H1 (cell line): ENCODE data around the gene C1orf52. TPM values are rescaled to one million over a fixed set of nuclear protein-coding genes. Genes with fewer than 3 reads are reported as not detected.

Experiments
- CTCF ChIA-PET: fragments of 300-600 bp; sonication (Branson Sonifier 250); formaldehyde crosslinking; loops from one replicate; lab custom pipeline; 2021; ENCODE audit not compliant: partially characterized antibody; lab: Charles Lee
- POLR2A ChIA-PET: fragments of 300-600 bp; sonication (Branson Sonifier 250); formaldehyde crosslinking; loops from one replicate; lab custom pipeline; 2021; ENCODE audit warnings: inconsistent platforms; ENCODE audit not compliant: partially characterized antibody; lab: Charles Lee
- DNase-seq, 2 experiments: peaks; one replicate each; pipeline versions ENCODE4 v3.0.0 to v3.0.0-alpha.2; 2010 to 2022; ENCODE audit warnings: low spot score in 2 of 2, low read depth in 1 of 2, mixed read lengths in 1 of 2
- FAIRE-seq: peaks from 2 replicates; lab custom pipeline; 2011; peaks lifted over from hg19 to GRCh38; lab: Jason Lieb, UNC
- H2AFZ ChIP-seq: 2 replicates; pipeline ENCODE4 v1.8.1; 2012; ENCODE audit warnings: low read length, inconsistent platforms
- H2AK5ac ChIP-seq: 2 replicates; pipeline ENCODE4 v1.6.1; 2013; ENCODE audit warnings: low read depth, low read length
- H2BK120ac ChIP-seq: replicated peaks from 2 replicates; pipeline ENCODE3; 2013; ENCODE audit warnings: low read depth, low read length, inconsistent platforms
- H2BK12ac ChIP-seq: 2 replicates; pipeline ENCODE4 v1.6.1; 2013; ENCODE audit warnings: low read depth, low read length
- H2BK15ac ChIP-seq: 2 replicates; pipeline ENCODE4 v1.6.1; 2013; ENCODE audit warnings: low read length
- H2BK20ac ChIP-seq: 2 replicates; pipeline ENCODE4 v1.6.1; 2013; ENCODE audit warnings: low read length
- H2BK5ac ChIP-seq: 2 replicates; pipeline ENCODE4 v1.6.1; 2013; ENCODE audit warnings: low read depth, low read length
- H3K14ac ChIP-seq: 2 replicates; pipeline ENCODE4 v1.6.1; 2013; ENCODE audit warnings: inconsistent platforms; ENCODE audit not compliant: insufficient read length
- H3K18ac ChIP-seq: 2 replicates; pipeline ENCODE4 v1.6.1; 2013; ENCODE audit warnings: low read length; ENCODE audit errors: extremely low read depth
- H3K23ac ChIP-seq: 2 replicates; pipeline ENCODE4 v1.6.1; 2013; ENCODE audit warnings: inconsistent platforms; ENCODE audit not compliant: insufficient read length
- H3K23me2 ChIP-seq: 2 replicates; pipeline ENCODE4 v1.6.1; 2013; ENCODE audit warnings: low read depth, low read length
- H3K27ac ChIP-seq: 2 replicates; pipeline ENCODE4 v1.6.1; 2011; ENCODE audit warnings: low read depth, low read length, inconsistent platforms
- H3K27me3 ChIP-seq, 4 experiments: replicated peaks in 1 of 4; 1 replicate in 1 of 4; 2 replicates in 3 of 4; pipeline versions ENCODE4 v1.6.1 to v1.8.1; 2011 to 2013; ENCODE audit warnings: low read length in 3 of 4, mild to moderate bottlenecking in 3 of 4, inconsistent platforms in 2 of 4, mixed read lengths in 2 of 4, moderate library complexity in 1 of 4; ENCODE audit not compliant: control insufficient read depth in 3 of 4, insufficient read depth in 3 of 4; ENCODE audit errors: extremely low read depth in 1 of 4
- H3K36me3 ChIP-seq, 4 experiments: 2 replicates each; pipeline versions ENCODE4 v1.6.1 to v1.8.1; 2011 to 2013; ENCODE audit warnings: mild to moderate bottlenecking in 4 of 4, low read length in 3 of 4, moderate library complexity in 2 of 4, control low read depth in 1 of 4, inconsistent platforms in 1 of 4; ENCODE audit not compliant: insufficient read depth in 4 of 4, control insufficient read depth in 2 of 4
- H3K4ac ChIP-seq: replicated peaks from 2 replicates; pipeline ENCODE3; 2013; ENCODE audit warnings: low read length, low read depth, mixed read lengths, inconsistent platforms; ENCODE audit not compliant: insufficient read length
- H3K4me1 ChIP-seq, 4 experiments: replicated peaks in 1 of 4; 1 replicate in 1 of 4; 2 replicates in 3 of 4; pipeline versions ENCODE4 v1.6.1 to v1.8.1; 2011 to 2013; ENCODE audit warnings: low read length in 3 of 4, inconsistent platforms in 2 of 4, mixed read lengths in 1 of 4; ENCODE audit not compliant: insufficient read depth in 4 of 4, control insufficient read depth in 3 of 4
- H3K4me2 ChIP-seq, 2 experiments: 2 replicates each; pipeline versions ENCODE4 v1.6.1 to v1.8.1; 2011 to 2013; ENCODE audit warnings: low read depth in 2 of 2, low read length in 2 of 2, control low read depth in 1 of 2, inconsistent platforms in 1 of 2, mild to moderate bottlenecking in 1 of 2; ENCODE audit not compliant: insufficient read depth in 1 of 2
- H3K4me3 ChIP-seq, 4 experiments: fragments of 200-600, 300-600 bp in 1 of 4; sonication (generic), shearing (Covaris generic), sonication (Bioruptor Twin) in 1 of 4; 2 replicates each; pipeline versions ENCODE4 v1.5.1 to v1.8.1; 2011 to 2016; ENCODE audit warnings: low read length in 4 of 4, low read depth in 3 of 4, control low read depth in 2 of 4, inconsistent platforms in 2 of 4, mild to moderate bottlenecking in 2 of 4, mixed read lengths in 1 of 4, moderate library complexity in 1 of 4; ENCODE audit not compliant: insufficient read depth in 2 of 4; ENCODE audit errors: extremely low read depth in 1 of 4
- H3K56ac ChIP-seq: replicated peaks from 2 replicates; pipeline ENCODE3; 2013; ENCODE audit warnings: low read depth, mild to moderate bottlenecking, mixed read lengths, low read length, inconsistent platforms; ENCODE audit not compliant: insufficient read length
- H3K79me1 ChIP-seq: 2 replicates; pipeline ENCODE4 v1.6.1; 2013; ENCODE audit warnings: low read depth, low read length, control low read depth
- H3K79me2 ChIP-seq, 2 experiments: 2 replicates each; pipeline versions ENCODE4 v1.6.1 to v1.8.1; 2012 to 2013; ENCODE audit warnings: low read length in 2 of 2, mild to moderate bottlenecking in 2 of 2, inconsistent platforms in 1 of 2; ENCODE audit not compliant: insufficient read depth in 2 of 2, control insufficient read depth in 1 of 2
- H3K9ac ChIP-seq, 4 experiments: replicated peaks in 1 of 4; 1 replicate in 1 of 4; 2 replicates in 3 of 4; pipeline versions ENCODE4 v1.6.1 to v1.8.1; 2011 to 2013; ENCODE audit warnings: low read depth in 3 of 4, low read length in 3 of 4, control low read depth in 2 of 4, mild to moderate bottlenecking in 2 of 4, moderate library complexity in 2 of 4, inconsistent platforms in 1 of 4; ENCODE audit errors: extremely low read depth in 1 of 4
- H3K9me3 ChIP-seq, 2 experiments: 2 replicates each; pipeline versions ENCODE4 v1.6.1 to v1.8.1; 2012 to 2013; ENCODE audit warnings: mild to moderate bottlenecking in 2 of 2, moderate library complexity in 2 of 2, control low read depth in 1 of 2, inconsistent platforms in 1 of 2, low read depth in 1 of 2, low read length in 1 of 2, mixed read lengths in 1 of 2; ENCODE audit not compliant: insufficient read depth in 2 of 2
- H4K20me1 ChIP-seq, 2 experiments: replicated peaks in 1 of 2; 2 replicates each; pipeline versions ENCODE3 to v1.8.1; 2011 to 2013; ENCODE audit warnings: inconsistent platforms in 2 of 2, low read length in 2 of 2, mild to moderate bottlenecking in 1 of 2; ENCODE audit not compliant: insufficient read depth in 2 of 2, control insufficient read depth in 1 of 2
- H4K5ac ChIP-seq: 2 replicates; pipeline ENCODE4 v1.6.1; 2013; ENCODE audit warnings: low read length, low read depth, mixed read lengths, inconsistent platforms; ENCODE audit not compliant: insufficient read length
- H4K8ac ChIP-seq: 2 replicates; pipeline ENCODE4 v1.8.0; 2013; ENCODE audit warnings: mild to moderate bottlenecking, moderate library complexity, low read length, inconsistent platforms; ENCODE audit not compliant: insufficient read depth; ENCODE audit errors: extremely low read depth
- H4K91ac ChIP-seq: replicated peaks from 2 replicates; pipeline ENCODE3; 2013; ENCODE audit warnings: low read length, mixed read lengths, inconsistent platforms; ENCODE audit not compliant: insufficient read length
- BACH1 ChIP-seq: IDR thresholded peaks from 2 replicates; pipeline ENCODE4 v1.6.1; 2012; ENCODE audit warnings: low read length, improper control_type of control experiment
- CHD1 ChIP-seq: IDR thresholded peaks from 2 replicates; pipeline ENCODE4 v1.6.1; 2012; ENCODE audit warnings: low read depth, low read length, improper control_type of control experiment
- GABPA ChIP-seq: IDR thresholded peaks from 2 replicates; pipeline ENCODE4 v1.6.1; 2011; ENCODE audit warnings: mild to moderate bottlenecking, low read length, moderate library complexity, borderline replicate concordance; ENCODE audit not compliant: insufficient read depth
- POLR2A ChIP-seq, 2 experiments: IDR thresholded peaks; 1 replicate in 1 of 2; 2 replicates in 1 of 2; pipeline ENCODE4 v1.6.1; 2011; ENCODE audit warnings: low read depth in 2 of 2, low read length in 2 of 2, mild to moderate bottlenecking in 2 of 2; ENCODE audit errors: control extremely low read depth in 1 of 2
- SAP30 ChIP-seq: fragments of 300-600 bp; sonication (generic); IDR thresholded peaks from 2 replicates; pipeline ENCODE4 v1.7.1; 2012; ENCODE audit warnings: low read length, moderate library complexity, mild to moderate bottlenecking, inconsistent platforms; ENCODE audit not compliant: insufficient read depth, insufficient replicate concordance
- TAF1 ChIP-seq: IDR thresholded peaks from 2 replicates; pipeline ENCODE4 v1.6.1; 2011; ENCODE audit warnings: mild to moderate bottlenecking, low read depth, low read length
- WGBS, 2 experiments: shearing (Covaris generic) in 1 of 2; methylation state at CpG; one replicate each; pipeline versions ENCODE4 v1.1.6 to v1.1.7; 2013 to 2015; ENCODE audit warnings: low lambda C conversion rate in 2 of 2, mixed read lengths in 2 of 2, inconsistent platforms in 1 of 2, low coverage in 1 of 2, missing lambda C conversion rate in 1 of 2; ENCODE audit not compliant: insufficient replicate concordance in 2 of 2, insufficient coverage in 1 of 2, insufficient read length in 1 of 2; ENCODE audit errors: extremely low coverage in 1 of 2, missing lambda C conversion rate in 1 of 2; 5-methylcytosine and 5-hydroxymethylcytosine counted together
- polyA plus RNA-seq, 7 experiments: library from polyadenylated mRNA; depleted of rRNA in 3 of 7; stranded (reverse) in 5 of 7; unstranded in 2 of 7; fragments of >200 nt in 5 of 7; fragments of 200-250 nt in 2 of 7; gene quantifications; 1 replicate in 5 of 7; 2 replicates in 1 of 7; 4 replicates in 1 of 7; pipeline versions ENCODE4 v1.2.1 to v1.2.3, GENCODE V29; 2011 to 2013; ENCODE audit warnings: missing spikeins in 2 of 7, mixed read lengths in 2 of 7
- total RNA-seq: library from RNA; stranded (reverse); fragmentation: NEBNext Ultra II Directional; extraction: Animal tissue kit (Norgen Biotek cat#: 25700); gene quantifications from 2 replicates; pipeline ENCODE4 v1.2.1, GENCODE V29; 2021

Gene C1orf52
- total and polyA plus RNA-seq, 2 of the 8 experiments (the other 6 are each of a cell fraction or from before 2014, with no cell fraction given), result 29.2 to 39.1 TPM

DNA sequence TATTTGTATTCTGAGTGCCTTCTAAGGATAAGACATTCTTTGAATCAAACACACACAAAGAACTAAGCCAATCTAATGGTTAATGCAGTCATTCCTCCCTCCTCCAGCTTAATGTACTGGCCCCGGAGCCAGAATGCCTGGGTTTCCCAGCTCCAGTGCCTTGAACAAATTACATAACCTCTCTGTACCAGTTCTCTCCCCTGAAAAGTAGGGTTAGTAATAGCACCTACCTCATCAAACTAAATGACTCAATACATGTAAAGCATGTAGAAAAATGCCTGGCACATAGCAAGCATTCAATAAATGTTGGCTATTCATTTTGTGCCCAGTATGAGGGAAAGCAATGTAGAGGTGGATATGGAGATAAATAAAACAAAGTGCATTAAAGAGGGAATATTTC lies 14.0 kb downstream of the C1orf52 start:
- H3K79me2 ChIP-seq, result no peaks in the 10 kb centered on the region
- no peak overlapping the region for H2BK120ac ChIP-seq
- H3K79me1 ChIP-seq, result no peaks in the 10 kb centered on the region
- H4K5ac ChIP-seq, result no peak overlapping the region
- no peak overlapping the region for H2BK20ac ChIP-seq
- no peaks in the 10 kb centered on the region; a peak in 1 of 8 replicates for H3K36me3 ChIP-seq
- H3K9me3 ChIP-seq, result peaks cover 4% of the 10 kb centered on the region in 2 experiments; a peak in 2 of 4 replicates
- no peak overlapping the region for H2AK5ac ChIP-seq
- 100% methylated on average over 1 of the region's 1 CpG; no CpG with 5 or more reads in 1 of the 2 experiments for WGBS, 2 experiments
- FAIRE-seq (no peak), DNase-seq (no peak)
- H3K18ac ChIP-seq, result no peak overlapping the region
- ChIA-PET CTCF (interaction anchor here (1.6 to 10.5 kb wide), 6 partner anchors 11 to 300 kb away, joined by 4 to 115 read pairs (median 14); partner anchors contain the start of gene C1orf52), POLR2A (no interaction called here)
- no peak overlapping the region for H3K9ac ChIP-seq
- H2AFZ ChIP-seq, result no peak overlapping the region
- no peak overlapping the region for H3K4ac ChIP-seq
- no peak overlapping the region for H3K14ac ChIP-seq
- no peak overlapping the region for H4K91ac ChIP-seq
- no peak for TF ChIP-seq POLR2A (IDR thresholded peaks at IDR 0.05; ENCODE audit: control extremely low read depth in 1 of 2, low read depth in 2 of 2, low read length in 2 of 2)
- no peak for TF ChIP-seq CHD1
- TF ChIP-seq SAP30, result no peak
- TF ChIP-seq GABPA, result no peak
- no peak for TF ChIP-seq BACH1
- no peak for TF ChIP-seq TAF1
- H3K27ac ChIP-seq, result no peak overlapping the region
- no peaks in the 10 kb centered on the region for H3K27me3 ChIP-seq
- H2BK5ac ChIP-seq, result no peak overlapping the region
- no peak overlapping the region for H3K4me3 ChIP-seq
- H3K4me2 ChIP-seq, result no peak overlapping the region
- H2BK12ac ChIP-seq, result no peak overlapping the region
- no peak overlapping the region for H3K23ac ChIP-seq
- no peaks in the 10 kb centered on the region; a peak in 2 of 7 replicates for H3K4me1 ChIP-seq
- H3K23me2 ChIP-seq, result no peaks in the 10 kb centered on the region
- H4K8ac ChIP-seq, result no peak overlapping the region
- no peak overlapping the region for H2BK15ac ChIP-seq
- no peak overlapping the region for H3K56ac ChIP-seq
- H4K20me1 ChIP-seq, result no peaks in the 10 kb centered on the region
